NCI-H2227 (cell line): ENCODE measurements around the gene USP6.
"Not testable (repeated sequence)": the region's sequence is repeated elsewhere in the genome, so short reads cannot be mapped to it uniquely, and the experiment has no call there.

Experiments used
- DNase-seq: peaks from one replicate; lab custom pipeline; 2025; ENCODE audit not compliant: unreplicated experiment; lab: John Stamatoyannopoulos, UW

The USP6 gene

DNA sequence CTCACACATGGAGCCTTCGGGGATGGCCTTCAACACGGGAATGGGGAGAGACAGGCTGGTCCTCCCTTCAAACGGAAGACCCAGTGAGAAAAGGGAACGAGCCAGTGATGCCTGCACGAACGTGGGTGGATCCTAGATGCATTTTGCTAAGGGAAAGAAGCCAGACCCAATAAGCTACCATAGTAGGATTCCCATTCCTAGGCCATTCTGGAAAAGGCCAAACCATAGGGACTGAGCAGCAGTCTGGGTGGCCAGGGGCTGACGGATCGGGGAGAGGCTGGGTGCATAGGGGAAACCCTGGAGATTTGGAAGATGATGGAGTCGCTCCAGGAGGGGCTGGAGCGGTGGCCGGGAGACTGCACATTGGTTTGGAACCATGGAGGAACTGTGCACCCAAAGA lies 18.7 kb downstream of the USP6 start:
- not testable (repeated sequence) for DNase-seq

DNA sequence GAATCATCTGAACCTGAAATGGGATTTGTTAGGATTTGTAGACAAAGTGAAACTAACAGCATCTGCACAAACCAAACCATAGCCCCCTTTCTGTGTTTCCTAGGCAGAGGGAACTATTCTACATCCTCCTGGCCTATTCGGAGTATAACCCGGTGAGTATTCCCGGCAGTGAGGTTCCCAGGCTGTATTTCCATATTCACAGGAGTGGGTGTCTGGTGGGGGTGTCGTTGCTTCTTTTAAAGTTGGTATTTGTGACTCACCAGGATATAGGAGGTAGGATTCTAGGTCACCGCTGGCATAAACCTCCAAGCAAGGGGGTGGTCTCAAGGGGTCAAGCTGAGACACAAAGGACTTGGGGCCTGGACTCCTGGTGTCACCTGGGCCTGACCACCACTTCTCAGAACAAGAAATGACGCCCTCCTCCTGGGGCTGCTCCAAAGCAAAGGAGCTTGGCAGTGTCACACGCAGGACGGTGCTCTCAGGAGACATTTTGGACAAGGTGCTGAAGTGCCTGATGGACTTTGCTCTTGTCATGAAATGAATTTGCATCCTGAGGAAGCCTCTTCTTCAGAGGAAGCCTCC lies 19.4 kb downstream of the USP6 start:
- not testable (repeated sequence) for DNase-seq

DNA sequence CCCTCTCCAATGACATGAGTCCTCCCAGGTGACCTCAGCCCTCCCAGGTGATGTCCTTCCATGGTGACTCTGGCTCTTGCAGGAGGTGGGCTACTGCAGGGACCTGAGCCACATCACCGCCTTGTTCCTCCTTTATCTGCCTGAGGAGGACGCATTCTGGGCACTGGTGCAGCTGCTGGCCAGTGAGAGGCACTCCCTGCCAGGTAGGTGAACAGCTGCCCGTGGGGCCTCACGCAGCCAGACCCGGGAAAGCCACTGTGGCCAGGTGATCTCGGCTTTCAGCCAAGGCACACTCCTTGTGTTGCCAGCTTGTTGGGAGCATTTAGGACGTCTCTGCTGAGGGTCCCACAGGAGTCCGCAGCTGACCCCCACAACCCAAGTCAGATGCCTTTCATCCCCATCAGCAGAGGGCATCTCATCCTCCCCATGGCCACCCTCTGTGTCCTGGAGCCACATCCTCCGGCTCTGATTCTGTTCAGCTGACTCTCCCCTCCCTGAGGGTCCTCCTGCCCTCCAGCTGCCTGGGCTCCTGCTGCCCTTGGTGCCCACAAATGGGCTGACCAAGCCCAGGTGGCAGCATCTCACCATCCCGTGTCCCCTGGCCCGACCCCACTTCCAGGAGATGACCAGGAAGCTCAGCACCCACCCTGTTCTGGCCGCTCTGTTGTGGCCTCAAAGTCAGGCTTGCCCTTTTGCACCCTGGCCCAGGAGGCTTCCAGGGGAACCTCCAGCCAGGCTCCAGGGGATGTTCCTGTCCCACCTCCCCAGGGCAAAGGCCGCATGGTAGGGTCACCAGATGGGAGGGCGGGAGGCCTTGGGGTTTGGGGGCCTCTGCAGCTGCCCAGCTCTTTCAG lies 20.1 kb downstream of the USP6 start:
- no peak for DNase-seq

DNA sequence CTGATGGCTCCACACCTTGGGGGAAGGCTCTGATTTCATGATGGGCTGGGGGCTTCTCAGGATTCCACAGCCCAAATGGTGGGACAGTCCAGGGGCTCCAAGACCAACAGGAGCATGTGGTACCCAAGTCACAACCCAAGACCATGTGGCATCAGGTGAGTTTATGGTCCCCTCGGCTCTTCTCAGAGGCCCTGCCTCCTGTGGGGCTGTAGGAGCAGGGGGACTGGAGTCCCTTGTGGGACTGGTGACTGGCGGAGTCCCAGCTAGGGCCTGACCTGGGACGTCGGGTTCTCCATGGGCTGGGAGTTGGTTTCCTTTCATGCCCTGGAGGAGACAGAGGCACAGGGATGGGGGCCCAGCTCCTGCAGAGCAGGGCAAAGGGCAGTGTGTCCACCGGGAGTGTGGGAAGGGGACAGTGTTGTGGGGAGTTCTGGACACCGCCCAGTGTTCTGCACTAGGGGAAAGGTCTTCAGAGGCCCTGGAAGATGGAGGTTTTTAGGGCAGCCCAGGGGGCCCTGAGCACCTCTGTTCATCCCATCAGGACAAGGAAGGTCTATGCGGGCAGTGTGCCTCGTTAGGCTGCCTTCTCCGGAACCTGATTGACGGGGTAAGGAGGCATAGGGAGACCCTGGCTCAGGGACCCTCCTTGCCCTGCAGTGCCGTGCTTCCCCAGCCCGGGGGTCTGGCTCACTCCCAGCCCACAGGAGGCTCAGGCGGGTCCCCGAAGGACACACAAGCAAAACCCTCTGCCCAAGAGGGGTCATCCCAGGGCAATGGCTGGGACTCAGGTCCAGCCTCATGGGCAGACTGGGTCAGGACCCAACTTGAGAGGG lies 21.0 kb downstream of the USP6 start:
- DNase-seq: not testable (repeated sequence)

DNA sequence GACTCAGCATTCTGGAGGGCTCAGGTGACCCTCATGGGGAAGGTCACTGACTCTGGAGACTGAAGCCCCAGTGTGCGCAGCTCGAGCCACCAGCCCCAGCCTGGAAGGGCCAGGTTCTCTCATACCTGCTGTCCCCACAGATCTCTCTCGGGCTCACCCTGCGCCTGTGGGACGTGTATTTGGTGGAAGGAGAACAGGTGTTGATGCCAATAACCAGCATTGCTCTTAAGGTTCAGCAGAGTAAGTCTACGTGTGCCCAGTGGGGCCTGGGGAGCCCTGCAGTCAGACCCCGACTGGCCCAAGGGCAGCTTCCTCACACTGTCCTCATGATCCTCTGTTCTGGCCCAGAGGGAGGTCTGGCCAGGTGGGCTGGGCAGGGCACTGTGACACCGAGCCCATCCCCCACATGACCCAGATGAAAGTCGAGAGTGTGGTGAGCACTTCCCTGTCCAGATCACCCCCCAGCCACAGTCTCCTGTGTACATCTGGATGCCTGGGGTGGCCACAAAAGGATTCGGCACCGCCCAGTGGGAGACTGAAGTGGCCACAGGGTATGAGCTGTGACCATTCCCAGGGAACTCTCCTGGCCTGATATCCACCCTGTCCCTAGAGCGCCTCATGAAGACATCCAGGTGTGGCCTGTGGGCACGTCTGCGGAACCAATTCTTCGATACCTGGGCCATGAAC lies 21.8 kb downstream of the USP6 start:
- not testable (repeated sequence) for DNase-seq

DNA sequence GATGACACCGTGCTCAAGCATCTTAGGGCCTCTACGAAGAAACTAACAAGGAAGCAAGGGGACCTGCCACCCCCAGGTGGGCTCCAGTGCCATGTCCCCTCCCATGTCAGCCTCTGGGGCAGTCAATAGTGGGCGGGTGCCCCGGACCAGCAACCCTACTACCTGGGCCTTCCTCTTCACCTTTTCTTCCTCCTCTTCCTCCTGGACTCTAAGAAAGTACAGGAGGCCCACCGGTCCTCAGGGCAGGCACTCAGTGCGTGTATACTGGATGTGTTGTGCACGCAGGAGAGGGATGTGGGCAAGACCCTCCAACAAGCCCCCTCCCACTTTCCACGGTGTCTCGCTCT lies 22.3 kb downstream of the USP6 start:
- not testable (repeated sequence) for DNase-seq

DNA sequence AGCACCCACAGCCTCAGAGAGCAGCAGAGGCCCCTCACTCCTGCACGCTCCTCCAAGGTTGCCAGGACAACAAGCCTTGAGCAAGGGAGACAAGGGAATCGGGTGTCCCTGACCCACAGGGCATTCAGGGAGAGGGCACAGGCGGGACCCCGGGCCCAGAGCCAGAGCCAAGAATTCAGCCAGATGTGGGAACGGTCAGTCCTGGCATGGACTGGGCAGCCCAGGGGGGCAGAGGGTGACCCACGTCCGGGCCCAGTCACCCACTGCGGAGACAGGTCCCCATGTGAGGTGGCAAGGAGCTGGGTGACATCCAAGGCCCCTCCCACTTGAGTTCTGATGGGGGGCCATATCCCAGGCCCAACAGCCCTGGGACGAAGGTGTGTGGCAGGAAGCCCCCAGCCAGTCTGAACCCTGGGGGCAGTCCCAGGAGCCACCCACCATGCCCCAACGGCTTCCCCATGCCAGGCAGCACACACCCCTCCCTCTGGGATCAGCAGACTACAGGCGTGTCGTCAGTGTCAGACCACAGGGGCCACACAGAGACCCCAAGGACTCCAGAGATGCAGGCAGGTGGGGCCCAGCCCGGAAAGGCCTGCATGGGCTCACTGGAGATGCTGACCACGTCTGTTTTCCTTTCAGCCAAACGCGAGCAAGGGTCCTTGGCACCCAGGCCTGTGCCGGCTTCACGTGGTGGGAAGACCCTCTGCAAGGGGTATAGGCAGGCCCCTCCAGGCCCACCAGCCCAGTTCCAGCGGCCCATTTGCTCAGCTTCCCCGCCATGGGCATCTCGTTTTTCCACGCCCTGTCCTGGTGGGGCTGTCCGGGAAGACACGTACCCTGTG lies 23.0 kb downstream of the USP6 start:
- no peak for DNase-seq

DNA sequence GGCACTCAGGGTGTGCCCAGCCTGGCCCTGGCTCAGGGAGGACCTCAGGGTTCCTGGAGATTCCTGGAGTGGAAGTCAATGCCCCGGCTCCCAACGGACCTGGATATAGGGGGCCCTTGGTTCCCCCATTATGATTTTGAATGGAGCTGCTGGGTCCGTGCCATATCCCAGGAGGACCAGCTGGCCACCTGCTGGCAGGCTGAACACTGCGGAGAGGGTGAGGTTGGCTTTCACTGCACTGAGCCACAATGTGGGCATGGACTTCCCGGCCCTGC lies 23.6 kb downstream of the USP6 start:
- DNase-seq: no peak

DNA sequence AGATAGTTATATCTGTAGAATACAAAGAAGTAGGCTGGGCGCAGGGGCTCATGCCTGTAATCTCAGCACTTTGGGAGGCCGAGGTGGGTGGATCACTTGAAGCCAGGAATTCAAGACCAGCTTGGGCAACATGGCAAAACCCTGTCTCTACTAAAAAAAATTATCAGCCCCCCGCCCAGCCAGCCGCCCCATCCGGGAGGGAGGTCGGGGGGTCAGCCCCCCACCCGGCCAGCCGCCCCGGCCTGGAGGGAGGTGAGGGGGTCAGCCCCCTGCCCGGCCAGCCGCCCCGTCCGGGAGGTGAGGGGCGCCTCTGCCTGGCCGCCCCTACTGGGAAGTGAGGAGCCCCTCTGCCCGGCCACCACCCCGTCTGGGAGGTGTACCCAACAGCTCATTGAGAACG lies 27.0 kb downstream of the USP6 start:
- not testable (repeated sequence) for DNase-seq

DNA sequence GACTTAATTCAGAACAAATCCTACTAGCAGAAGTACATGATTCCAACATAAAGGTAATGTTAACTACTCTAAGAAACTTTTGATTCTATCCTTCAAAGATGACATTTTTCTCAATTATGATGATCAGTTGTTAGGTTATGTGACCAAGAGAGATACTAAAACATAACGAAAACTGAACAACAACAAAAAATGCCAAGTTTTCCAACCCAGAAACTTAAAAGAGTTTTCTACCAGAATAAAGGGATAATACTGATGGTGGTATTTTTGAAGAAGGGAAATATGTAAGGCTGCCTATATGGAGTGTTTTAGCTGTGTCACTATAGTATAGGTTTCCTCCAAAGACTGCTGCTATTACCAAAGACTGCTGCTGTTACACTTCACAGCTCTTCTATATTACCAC lies 30.3 kb downstream of the USP6 start:
- DNase-seq: not testable (repeated sequence)

DNA sequence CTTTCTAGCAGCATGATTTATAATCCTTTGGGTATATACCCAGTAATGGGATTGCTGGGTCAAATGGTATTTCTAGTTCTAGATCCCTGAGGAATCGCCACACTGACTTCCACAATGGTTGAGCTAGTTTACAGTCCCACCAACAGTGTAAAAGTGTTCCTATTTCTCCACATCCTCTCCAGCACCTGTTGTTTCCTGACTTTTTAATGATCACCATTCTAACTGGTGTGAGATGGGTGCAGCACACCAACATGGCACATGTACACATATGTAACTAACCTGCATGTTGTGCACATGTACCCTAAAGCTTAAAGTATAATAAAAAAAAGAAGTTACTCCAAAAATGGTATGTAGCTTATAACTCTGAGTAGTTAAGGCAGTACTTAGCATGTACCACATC lies 44.9 kb downstream of the USP6 start:
- DNase-seq: not testable (repeated sequence)

DNA sequence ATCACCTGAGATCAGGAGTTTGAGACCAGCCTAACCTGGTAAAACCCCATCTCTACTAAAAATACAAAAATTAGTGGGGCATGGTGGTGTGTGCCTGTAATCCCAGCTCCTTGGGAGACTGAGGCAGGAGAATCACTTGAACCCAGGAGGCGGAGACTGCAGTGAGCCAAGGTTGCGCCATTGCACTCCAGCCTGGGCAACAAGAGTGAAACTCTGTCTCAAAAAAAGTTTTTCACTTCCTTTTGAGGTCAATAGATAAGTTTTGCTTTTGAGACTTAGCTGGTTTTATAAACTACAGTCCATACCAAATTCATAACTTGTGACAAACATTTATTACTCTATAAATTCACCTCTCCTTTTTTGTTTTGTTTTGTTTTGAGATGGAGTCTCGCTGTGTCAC lies 46.0 kb downstream of the USP6 start:
- not testable (repeated sequence) for DNase-seq

DNA sequence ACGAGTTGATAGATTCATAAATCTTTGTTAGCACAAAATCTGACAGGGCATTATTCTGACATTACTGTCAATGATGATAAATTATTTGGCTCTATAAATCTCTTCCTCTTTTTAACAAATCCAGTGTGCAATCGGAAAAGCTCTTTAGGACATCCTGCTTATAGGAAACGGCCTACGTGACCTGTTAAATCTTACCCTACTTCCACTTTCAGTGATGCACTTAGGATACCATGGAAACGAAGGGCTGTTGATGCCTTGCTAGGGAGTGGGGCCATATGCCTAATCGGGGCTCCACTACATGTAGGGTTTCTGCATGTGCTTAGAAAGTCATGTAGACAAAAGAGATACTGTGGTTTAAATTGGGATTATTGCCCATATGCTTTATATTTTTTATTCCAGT lies 48.6 kb downstream of the USP6 start:
- DNase-seq: no peak

DNA sequence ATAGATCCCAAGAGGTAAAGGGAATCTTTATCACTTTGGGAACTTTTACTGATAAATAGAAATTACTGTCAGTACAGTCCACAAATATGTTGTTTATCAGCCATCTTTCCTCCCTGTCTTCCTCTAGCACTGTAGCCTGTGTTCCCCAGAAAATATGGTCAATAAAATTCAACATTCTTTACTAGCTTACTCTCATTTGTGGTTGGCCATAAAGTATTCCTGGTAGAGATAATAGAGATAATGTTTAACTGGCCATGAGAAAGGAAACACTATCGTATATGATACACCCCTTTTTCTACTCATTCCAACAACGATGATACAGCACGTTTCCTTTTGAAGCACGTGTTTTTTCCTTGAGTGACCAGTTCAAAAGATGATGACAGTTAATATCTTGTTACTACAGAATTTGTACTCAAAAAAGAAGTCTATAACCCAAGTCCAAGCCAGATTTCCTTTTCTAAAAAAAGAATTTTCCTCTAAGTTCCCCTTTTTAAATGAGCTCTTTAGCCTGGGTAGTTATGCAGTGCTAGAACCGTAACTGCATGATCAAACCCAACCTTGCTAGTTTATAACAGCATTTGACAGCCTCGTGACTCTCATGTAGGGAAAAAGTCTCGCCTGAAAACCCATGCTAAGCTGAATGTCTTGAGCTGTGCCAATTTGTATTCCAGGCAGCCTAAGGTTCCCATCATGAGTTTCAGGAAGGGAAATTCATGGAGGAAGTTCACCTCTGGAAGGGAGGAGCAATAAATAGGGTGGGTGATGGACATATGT lies 50.1 kb downstream of the USP6 start:
- DNase-seq: not testable (repeated sequence)

DNA sequence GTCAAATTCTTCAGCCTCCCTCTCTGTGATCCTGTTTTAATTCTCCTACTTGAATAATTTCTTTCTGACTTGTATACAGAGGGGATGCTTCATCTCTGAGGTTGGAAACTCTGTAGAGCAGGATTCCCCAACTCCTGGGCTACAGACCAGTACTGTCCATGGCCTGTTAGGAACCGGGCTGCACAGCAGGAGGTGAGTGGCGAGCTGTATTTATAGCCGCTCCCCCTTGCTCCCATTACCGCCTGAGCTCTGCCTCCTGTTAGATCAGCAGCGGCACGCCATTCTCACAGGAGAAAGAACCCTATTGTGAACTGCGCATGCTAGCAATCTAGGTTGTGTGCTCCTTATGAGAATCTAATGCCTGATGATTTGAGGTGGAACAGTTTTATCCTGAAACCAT lies 59.2 kb downstream of the USP6 start:
- not testable (repeated sequence) for DNase-seq

DNA sequence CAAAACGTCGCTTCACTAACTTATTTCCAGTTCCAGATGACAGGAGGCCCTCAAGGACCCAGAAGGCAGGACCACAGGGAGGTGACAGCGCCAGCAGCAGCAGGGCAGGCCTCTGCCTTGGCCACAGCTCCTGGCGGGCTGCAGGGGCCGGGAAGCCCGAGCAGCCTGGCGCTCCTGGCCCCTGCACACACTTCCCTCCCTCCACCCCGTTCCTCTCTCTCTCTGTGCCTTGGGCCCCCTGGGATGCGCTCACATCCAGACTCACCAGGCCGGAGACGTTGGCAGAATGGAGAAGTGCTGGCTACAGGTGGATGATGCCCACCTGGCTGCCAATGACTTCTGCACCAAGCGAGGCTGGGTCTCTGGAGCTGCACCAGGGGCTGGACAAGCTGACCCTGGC lies 63.2 kb downstream of the USP6 start:
- DNase-seq: no peak

DNA sequence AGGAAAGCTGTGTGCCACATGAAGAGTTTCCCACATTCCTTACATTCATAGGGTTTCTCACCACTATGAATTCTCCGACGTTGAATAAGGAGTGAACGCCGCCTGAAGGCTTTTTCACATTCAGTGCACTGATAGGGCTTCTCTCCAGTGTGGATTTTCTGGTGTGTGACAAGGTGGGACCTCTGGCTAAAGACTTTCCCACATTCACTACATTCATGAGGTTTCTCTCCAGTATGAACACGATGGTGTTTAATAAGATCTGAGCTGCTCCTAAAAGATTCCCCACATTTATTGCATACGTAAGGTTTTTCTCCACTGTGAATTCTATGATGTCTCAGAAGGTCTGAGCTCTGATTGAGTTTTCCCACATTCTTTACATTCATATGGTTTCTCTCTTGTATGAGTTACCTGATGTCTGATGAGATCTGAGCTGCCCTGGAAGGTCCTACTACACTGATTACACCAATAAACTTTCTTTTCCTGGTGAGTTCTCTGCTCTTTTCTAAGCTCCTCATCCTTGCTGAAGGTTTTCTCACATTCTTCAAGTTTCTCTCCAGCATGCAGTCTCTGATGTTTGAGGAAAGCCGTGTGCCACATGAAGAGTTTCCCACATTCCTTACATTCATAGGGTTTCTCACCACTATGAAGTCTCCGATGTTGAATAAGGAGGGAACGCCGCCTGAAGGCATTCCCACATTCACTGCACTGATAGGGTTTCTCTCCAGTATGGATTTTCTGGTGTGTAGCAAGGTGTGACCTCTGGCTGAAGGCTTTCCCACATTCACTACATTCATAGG lies 65.9 kb downstream of the USP6 start:
- no peak for DNase-seq

DNA sequence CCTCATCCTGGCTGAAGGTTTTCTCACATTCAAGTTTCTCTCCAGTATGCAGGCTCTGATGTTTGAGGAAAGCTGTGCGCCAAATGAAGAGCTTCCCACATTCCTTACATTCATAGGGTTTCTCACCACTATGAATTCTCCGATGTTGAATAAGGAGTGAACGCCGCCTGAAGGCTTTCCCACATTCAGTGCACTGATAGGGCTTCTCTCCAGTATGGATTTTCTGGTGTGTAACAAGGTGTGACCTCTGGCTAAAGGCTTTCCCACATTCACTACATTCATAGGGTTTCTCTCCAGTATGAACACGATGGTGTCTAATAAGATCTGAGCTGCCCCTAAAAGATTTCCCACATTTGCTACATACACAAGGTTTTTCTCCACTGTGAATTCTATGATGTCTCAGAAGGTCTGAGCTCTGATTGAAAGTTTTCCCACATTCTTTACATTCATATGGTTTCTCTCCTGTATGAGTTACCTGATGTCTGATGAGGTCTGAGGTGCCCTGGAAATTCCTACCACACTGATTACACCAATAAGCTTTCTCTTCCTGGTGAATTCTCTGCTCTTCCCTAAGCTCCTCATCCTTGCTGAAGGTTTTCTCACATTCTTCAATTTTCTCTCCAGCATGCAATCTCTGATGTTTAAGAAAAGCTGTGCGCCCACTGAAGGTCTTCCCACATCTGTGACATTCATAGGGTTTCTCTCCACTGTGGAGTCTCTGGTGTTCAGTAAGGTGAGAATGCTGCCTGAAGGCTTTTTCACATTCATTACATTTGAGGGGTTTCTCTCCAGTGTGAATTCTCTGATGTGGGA lies 67.0 kb downstream of the USP6 start:
- no peak for DNase-seq
